HCT116 (cell line): ENCODE data around the gene CNTNAP5. TPM values are rescaled to one million over a fixed set of nuclear protein-coding genes. Genes with fewer than 3 reads are reported as not detected.

Source experiments
- ATAC-seq: fragments of 200-7000 bp; cut with Tn5 transposase; 2 replicates; pipeline ENCODE4 v1.9.1; 2020; ENCODE audit warnings: mild to moderate bottlenecking, moderate library complexity
- BruUV-seq: library from RNA; stranded (reverse); fragments of 400-500 nt; replicated peaks from 2 replicates; lab custom pipeline; 2021; lab: Mats Ljungman, UMichigan
- CTCF ChIA-PET: fragments of 300-600 bp; sonication (Branson Sonifier 250); formaldehyde crosslinking; loops from one replicate; lab custom pipeline; 2021; ENCODE audit warnings: antibody characterized with exemption; lab: Charles Lee
- POLR2A ChIA-PET: fragments of 300-600, 350-600 bp; sonication (Branson Sonifier 250); formaldehyde crosslinking; loops from one replicate; lab custom pipeline; 2021; ENCODE audit warnings: antibody characterized with exemption; lab: Charles Lee
- RAD21 ChIA-PET, 2 experiments: fragments of 300-600 bp; sonication (Branson Sonifier 250); formaldehyde crosslinking; loops; one replicate each; lab custom pipeline; 2023; ENCODE audit warnings: low total read pairs in 2 of 2; ENCODE audit not compliant: uncharacterized antibody in 2 of 2, unreplicated experiment in 2 of 2, low non-redundant PET in 1 of 2; lab: Charles Lee
- DNase-seq: peaks from one replicate; pipeline ENCODE4 v3.0.0-alpha.2; 2010; ENCODE audit warnings: low read depth, low spot score
- H2AFZ ChIP-seq: fragments of 200-600 bp; shearing (Covaris generic), sonication (generic); 2 replicates; pipeline ENCODE4 v1.6.1; 2017; ENCODE audit warnings: low read depth, mixed run types, mixed read lengths, antibody characterized with exemption, low read length; ENCODE audit not compliant: poor library complexity, severe bottlenecking
- H3K27ac ChIP-seq: 2 replicates; pipeline ENCODE4 v1.5.1; 2012; ENCODE audit warnings: low read depth, low read length
- H3K27me3 ChIP-seq: fragments of 200-600 bp; sonication (generic); 2 replicates; pipeline ENCODE4 v1.6.1; 2016; ENCODE audit warnings: mixed run types, low read length, mixed read lengths; ENCODE audit not compliant: insufficient read depth
- H3K36me3 ChIP-seq, 2 experiments: fragments of 200-500 bp in 1 of 2; fragments of 200-600 bp in 1 of 2; sonication (Bioruptor generic) in 1 of 2; sonication (generic) in 1 of 2; 2 replicates each; pipeline versions ENCODE4 v1.5.1 to v1.6.1; 2014 to 2016; ENCODE audit warnings: low read length in 2 of 2, inconsistent platforms in 1 of 2, mixed read lengths in 1 of 2, mixed run types in 1 of 2; ENCODE audit not compliant: insufficient read depth in 2 of 2, control insufficient read depth in 1 of 2
- H3K4me1 ChIP-seq, 2 experiments: fragments of 200-600 bp in 1 of 2; sonication (generic) in 1 of 2; 2 replicates each; pipeline versions ENCODE4 v1.5.1 to v1.6.1; 2012 to 2017; ENCODE audit warnings: low read length in 2 of 2, inconsistent platforms in 1 of 2, mild to moderate bottlenecking in 1 of 2, mixed read lengths in 1 of 2, mixed run types in 1 of 2, moderate library complexity in 1 of 2; ENCODE audit not compliant: insufficient read depth in 2 of 2, control insufficient read depth in 1 of 2
- H3K4me2 ChIP-seq: fragments of 200-600 bp; sonication (generic); 2 replicates; pipeline ENCODE4 v1.6.1; 2017; ENCODE audit warnings: mixed run types, low read length, mixed read lengths
- H3K4me3 ChIP-seq, 2 experiments: fragments of 200-600 bp in 1 of 2; sonication (generic) in 1 of 2; replicated peaks in 1 of 2; 2 replicates each; pipeline ENCODE4 v1.5.1; 2011 to 2016; ENCODE audit warnings: low read length in 2 of 2, control low read depth in 1 of 2, low read depth in 1 of 2, mild to moderate bottlenecking in 1 of 2, mixed read lengths in 1 of 2, mixed run types in 1 of 2
- H3K79me2 ChIP-seq: fragments of 200-600 bp; sonication (generic); 2 replicates; pipeline ENCODE4 v1.6.1; 2017; ENCODE audit warnings: mild to moderate bottlenecking, mixed run types, low read length, moderate library complexity, mixed read lengths; ENCODE audit not compliant: insufficient read depth
- H3K9ac ChIP-seq: fragments of 200-600 bp; sonication (generic); 2 replicates; pipeline ENCODE4 v1.6.1; 2016; ENCODE audit warnings: low read length, mixed read lengths
- H3K9me2 ChIP-seq: fragments of 200-600 bp; sonication (generic), shearing (Covaris generic); 2 replicates; pipeline ENCODE4 v1.6.1; 2017; ENCODE audit warnings: mixed run types, mild to moderate bottlenecking, moderate library complexity; ENCODE audit not compliant: insufficient read depth
- H3K9me3 ChIP-seq, 2 experiments: fragments of 200-500 bp in 1 of 2; fragments of 200-600 bp in 1 of 2; sonication (Bioruptor generic) in 1 of 2; sonication (generic) in 1 of 2; 2 replicates each; pipeline ENCODE4 v1.6.1; 2014 to 2017; ENCODE audit warnings: low read length in 2 of 2, mixed read lengths in 2 of 2, inconsistent platforms in 1 of 2, low read depth in 1 of 2, mild to moderate bottlenecking in 1 of 2, mixed run types in 1 of 2, moderate library complexity in 1 of 2; ENCODE audit not compliant: control insufficient read depth in 1 of 2, insufficient read depth in 1 of 2
- H4K20me1 ChIP-seq: fragments of 200-600 bp; sonication (generic), shearing (Covaris generic); 2 replicates; pipeline ENCODE4 v1.6.1; 2017; ENCODE audit warnings: mixed run types, mild to moderate bottlenecking, moderate library complexity; ENCODE audit not compliant: insufficient read depth
- ATF3 ChIP-seq: IDR thresholded peaks from 2 replicates; pipeline ENCODE4 v1.6.1; 2012
- CTCF ChIP-seq, 3 experiments: fragments of 200-600 bp in 1 of 3; sonication (generic) in 1 of 3; IDR thresholded peaks in 2 of 3; conservative IDR thresholded peaks in 1 of 3; 2 replicates each; pipeline ENCODE4 v1.5.1; 2012 to 2017; ENCODE audit warnings: low read depth in 2 of 3, low read length in 2 of 3, antibody characterized with exemption in 1 of 3, borderline replicate concordance in 1 of 3, control low read depth in 1 of 3, mild to moderate bottlenecking in 1 of 3, mixed read lengths in 1 of 3, mixed run types in 1 of 3, moderate library complexity in 1 of 3; ENCODE audit not compliant: insufficient read depth in 1 of 3
- MAX ChIP-seq: IDR thresholded peaks from 2 replicates; pipeline ENCODE4 v1.6.1; 2012
- RAD21 ChIP-seq: IDR thresholded peaks from 2 replicates; pipeline ENCODE4 v1.6.1; 2012; ENCODE audit warnings: low read depth, mild to moderate bottlenecking
- TCF7L2 ChIP-seq: IDR thresholded peaks from 2 replicates; pipeline ENCODE4 v1.7.0; 2011; ENCODE audit warnings: borderline replicate concordance, inconsistent platforms; ENCODE audit not compliant: insufficient read depth, insufficient read length; ENCODE audit errors: extremely low read depth
- ZBTB33 ChIP-seq: IDR thresholded peaks from 2 replicates; pipeline ENCODE4 v1.6.1; 2011; ENCODE audit warnings: mild to moderate bottlenecking, low read length, moderate library complexity; ENCODE audit not compliant: insufficient replicate concordance; ENCODE audit errors: extremely low read depth
- ZNF274 ChIP-seq: fragments of 200-500 bp; sonication (Bioruptor generic); IDR thresholded peaks from 2 replicates; pipeline ENCODE4 v1.6.1; 2014; ENCODE audit warnings: mild to moderate bottlenecking, low read depth, low read length, inconsistent platforms
- intact Hi-C: fragments of 100-400 bp; cut with micrococcal nuclease; formaldehyde crosslinking; loops from 2 replicates; pipeline ENCODE4 v1.10.0; 2022
- total RNA-seq: library from RNA; stranded (reverse); gene quantifications from one replicate; pipeline ENCODE4 v1.2.1, GENCODE V29; 2021; ENCODE audit not compliant: unreplicated experiment

CNTNAP5 gene
- total RNA-seq, 1 experiment from 2014 or later, result not detected

- TF ChIP-seq MAX (no peak), RAD21 (no peak)
- TF ChIP-seq, all 23 proteins: peak for 0
Measured at GRCh38 chr2:124426122-124426521, 401.0 kb downstream of the CNTNAP5 start (continued).

GRCh38 chr2:124426625-124427024 is 401.5 kb downstream of the CNTNAP5 start:
- Histone ChIP-seq H3K27me3 (no peaks in the 10 kb centered on the region), H3K4me3 (no peak overlapping the region), H3K4me2 (no peak overlapping the region), H3K9ac (no peak overlapping the region), H3K79me2 (no peaks in the 10 kb centered on the region), H3K9me3 (peaks cover 4 to 23% of the 10 kb centered on the region in 2 experiments; a peak in 2 of 4 replicates), H3K9me2 (no peaks in the 10 kb centered on the region), H2AFZ (no peak overlapping the region)
- ATAC-seq (no peak), DNase-seq (no peak)
- intact Hi-C loops, result no loop called here
- ChIA-PET RAD21 (no interaction called here), POLR2A (no interaction called here), CTCF (no interaction called here)
- BruUV-seq, result no TSS peak
- TF ChIP-seq ZBTB33 (no peak), TCF7L2 (no peak), ATF3 (no peak), CTCF (IDR thresholded peaks at IDR 0.05 in 2 of 3, conservative IDR thresholded peaks at IDR 0.05 in 1 of 3; ENCODE audit: borderline replicate concordance in 1 of 3, insufficient read depth in 1 of 3, low read depth in 2 of 3, low read length in 2 of 3) (no peak), ZNF274 (no peak)
- TF ChIP-seq, all 23 proteins: peak for 0
- H3K4me1 ChIP-seq, result no peaks in the 10 kb centered on the region
- H3K36me3 ChIP-seq, result no peaks in the 10 kb centered on the region
- H3K27ac ChIP-seq, result no peak overlapping the region
- no peaks in the 10 kb centered on the region for H4K20me1 ChIP-seq
